Trophoblast cell (in vitro differentiated cells and primary cell): ENCODE data around the gene PCDH11Y.
"Not testable (repeated sequence)": the region's sequence is repeated elsewhere in the genome, so short reads cannot be mapped to it uniquely, and the experiment has no call there.

Source experiments
- DNase-seq, 2 donors: peaks; one replicate each; pipeline ENCODE4 v3.0.0-alpha.2; 2016
- H2AFZ ChIP-seq: 2 replicates; pipeline ENCODE4 v1.6.1; 2013; ENCODE audit warnings: low read length, moderate library complexity, mild to moderate bottlenecking; ENCODE audit not compliant: insufficient read depth, poor library complexity
- H2AK5ac ChIP-seq: 2 replicates; pipeline ENCODE4 v1.6.1; 2013; ENCODE audit warnings: mild to moderate bottlenecking, low read length
- H2BK120ac ChIP-seq: 2 replicates; pipeline ENCODE4 v1.6.1; 2013; ENCODE audit warnings: low read length, mild to moderate bottlenecking, moderate library complexity; ENCODE audit not compliant: insufficient read depth, poor library complexity
- H2BK12ac ChIP-seq: 2 replicates; pipeline ENCODE4 v1.6.1; 2013; ENCODE audit warnings: mild to moderate bottlenecking, low read length, moderate library complexity
- H2BK5ac ChIP-seq: 2 replicates; pipeline ENCODE4 v1.6.1; 2013; ENCODE audit warnings: low read length, low read depth, moderate library complexity, mild to moderate bottlenecking; ENCODE audit not compliant: poor library complexity
- H3K14ac ChIP-seq: 2 replicates; pipeline ENCODE4 v1.6.1; 2013; ENCODE audit warnings: mild to moderate bottlenecking, low read length
- H3K18ac ChIP-seq: 2 replicates; pipeline ENCODE4 v1.6.1; 2013; ENCODE audit warnings: mild to moderate bottlenecking, low read length
- H3K23ac ChIP-seq: 2 replicates; pipeline ENCODE4 v1.6.1; 2013; ENCODE audit warnings: low read length
- H3K27ac ChIP-seq: 2 replicates; pipeline ENCODE4 v1.5.1; 2013; ENCODE audit warnings: low read depth, mild to moderate bottlenecking, inconsistent platforms, low read length, moderate library complexity
- H3K27me3 ChIP-seq: 2 replicates; pipeline ENCODE4 v1.6.1; 2013; ENCODE audit warnings: inconsistent platforms, mild to moderate bottlenecking, low read length, moderate library complexity; ENCODE audit not compliant: insufficient read depth
- H3K36me3 ChIP-seq, 2 experiments: 1 replicate in 1 of 2; 2 replicates in 1 of 2; pipeline ENCODE4 v1.6.1; 2013; ENCODE audit warnings: low read length in 2 of 2, mild to moderate bottlenecking in 2 of 2, moderate library complexity in 1 of 2; ENCODE audit not compliant: insufficient read depth in 2 of 2, control insufficient read depth in 1 of 2
- H3K4ac ChIP-seq: 2 replicates; pipeline ENCODE4 v1.6.1; 2013; ENCODE audit warnings: low read depth, mild to moderate bottlenecking, low read length, moderate library complexity
- H3K4me1 ChIP-seq, 2 experiments: 1 replicate in 1 of 2; 2 replicates in 1 of 2; pipeline ENCODE4 v1.6.1; 2013; ENCODE audit warnings: low read length in 2 of 2, mild to moderate bottlenecking in 2 of 2, moderate library complexity in 1 of 2; ENCODE audit not compliant: insufficient read depth in 2 of 2, control insufficient read depth in 1 of 2
- H3K4me2 ChIP-seq: 2 replicates; pipeline ENCODE4 v1.6.1; 2013; ENCODE audit warnings: inconsistent platforms, mild to moderate bottlenecking, low read length, moderate library complexity
- H3K4me3 ChIP-seq: 2 replicates; pipeline ENCODE4 v1.5.1; 2013; ENCODE audit warnings: mild to moderate bottlenecking, low read depth, low read length, inconsistent platforms
- H3K79me1 ChIP-seq: one replicate; pipeline ENCODE4 v1.6.1; 2013; ENCODE audit warnings: low read length
- H3K79me2 ChIP-seq: 2 replicates; pipeline ENCODE4 v1.6.1; 2013; ENCODE audit warnings: low read length, mild to moderate bottlenecking; ENCODE audit not compliant: control insufficient read depth, insufficient read depth, poor library complexity
- H3K9ac ChIP-seq: 2 replicates; pipeline ENCODE4 v1.6.1; 2013; ENCODE audit warnings: mild to moderate bottlenecking, low read length
- H3K9me3 ChIP-seq: 2 replicates; pipeline ENCODE4 v1.6.1; 2013; ENCODE audit warnings: low read depth, mild to moderate bottlenecking, control low read depth, inconsistent platforms, low read length; ENCODE audit not compliant: insufficient read depth
- H4K12ac ChIP-seq: 2 replicates; pipeline ENCODE4 v1.6.1; 2013; ENCODE audit warnings: low read depth, mild to moderate bottlenecking, low read length, moderate library complexity
- H4K8ac ChIP-seq: 2 replicates; pipeline ENCODE4 v1.6.1; 2013; ENCODE audit warnings: low read depth, mild to moderate bottlenecking, low read length, moderate library complexity
- H4K91ac ChIP-seq: one replicate; pipeline ENCODE4 v1.6.1; 2013; ENCODE audit warnings: low read depth, mild to moderate bottlenecking, low read length, moderate library complexity
- WGBS: extraction: QIAGEN DNeasy Blood & Tissue Kit; methylation state at CpG from one replicate; pipeline ENCODE4 v1.1.7; 2013; ENCODE audit warnings: missing lambda C conversion rate; ENCODE audit not compliant: insufficient read length, insufficient coverage; ENCODE audit errors: extremely low coverage; 5-methylcytosine and 5-hydroxymethylcytosine counted together

The PCDH11Y gene

GRCh38 chrY:5215116-5215515, 215.0 kb downstream of the PCDH11Y start:
- DNase-seq, H3K4me3 ChIP-seq, H3K9ac ChIP-seq, H3K79me2 ChIP-seq, H4K8ac ChIP-seq, H3K36me3 ChIP-seq, H2AFZ ChIP-seq, H3K4me1 ChIP-seq, H3K27me3 ChIP-seq, H2BK120ac ChIP-seq, H3K18ac ChIP-seq, H3K4me2 ChIP-seq, H3K4ac ChIP-seq, H2BK5ac ChIP-seq, H4K91ac ChIP-seq, H3K14ac ChIP-seq, H3K23ac ChIP-seq, H2AK5ac ChIP-seq, H2BK12ac ChIP-seq, H4K12ac ChIP-seq, H3K27ac ChIP-seq, H3K9me3 ChIP-seq, H3K79me1 ChIP-seq: not testable (repeated sequence)
- WGBS: no CpG with 5 or more reads among the region's 2 CpGs

- H4K12ac ChIP-seq, H3K27ac ChIP-seq, H2AFZ ChIP-seq, H3K4me1 ChIP-seq, H3K9me3 ChIP-seq, H3K23ac ChIP-seq, H3K14ac ChIP-seq, H2BK5ac ChIP-seq, H3K4me3 ChIP-seq, H2BK12ac ChIP-seq, H3K79me1 ChIP-seq, H3K4me2 ChIP-seq, H4K91ac ChIP-seq, H3K79me2 ChIP-seq, H3K4ac ChIP-seq, H3K9ac ChIP-seq, DNase-seq, H3K27me3 ChIP-seq, H3K36me3 ChIP-seq, H2AK5ac ChIP-seq, H3K18ac ChIP-seq, H2BK120ac ChIP-seq, H4K8ac ChIP-seq: not testable (repeated sequence)
- no CpG with 5 or more reads among the region's 7 CpGs for WGBS
These were observed 324.8 kb downstream of the PCDH11Y start for GRCh38 chrY:5324931-5325330.

- not testable (repeated sequence) for H3K4ac ChIP-seq, H2AFZ ChIP-seq, H3K27ac ChIP-seq, H3K4me2 ChIP-seq, H3K14ac ChIP-seq, DNase-seq, H3K4me3 ChIP-seq, H3K4me1 ChIP-seq, H3K9me3 ChIP-seq, H4K91ac ChIP-seq, H3K23ac ChIP-seq, H3K18ac ChIP-seq, H4K12ac ChIP-seq, H2BK12ac ChIP-seq, H2AK5ac ChIP-seq, H3K9ac ChIP-seq, H3K79me1 ChIP-seq, H2BK5ac ChIP-seq, H2BK120ac ChIP-seq, H3K27me3 ChIP-seq, H3K36me3 ChIP-seq, H3K79me2 ChIP-seq, H4K8ac ChIP-seq
- no CpG with 5 or more reads among the region's 3 CpGs for WGBS
These were observed 342.1 kb downstream of the PCDH11Y start for GRCh38 chrY:5342220-5342619.

- DNase-seq, H2AFZ ChIP-seq, H2BK120ac ChIP-seq, H3K9ac ChIP-seq, H3K14ac ChIP-seq, H2BK12ac ChIP-seq, H3K23ac ChIP-seq, H3K27me3 ChIP-seq, H3K18ac ChIP-seq, H4K91ac ChIP-seq, H3K4me1 ChIP-seq, H3K79me2 ChIP-seq, H3K4me3 ChIP-seq, H4K12ac ChIP-seq, H2BK5ac ChIP-seq, H3K4me2 ChIP-seq, H3K9me3 ChIP-seq, H3K4ac ChIP-seq, H3K36me3 ChIP-seq, H2AK5ac ChIP-seq, H3K79me1 ChIP-seq, H3K27ac ChIP-seq, H4K8ac ChIP-seq: not testable (repeated sequence)
These were observed 543.6 kb downstream of the PCDH11Y start for GRCh38 chrY:5543705-5544104.

GRCh38 chrY:5638589-5638988, 638.5 kb downstream of the PCDH11Y start:
- not testable (repeated sequence) for H3K27me3 ChIP-seq, H3K18ac ChIP-seq, H4K12ac ChIP-seq, H2BK5ac ChIP-seq, H3K79me2 ChIP-seq, DNase-seq, H2BK12ac ChIP-seq, H2AFZ ChIP-seq, H3K4me3 ChIP-seq, H3K9ac ChIP-seq, H3K4ac ChIP-seq, H3K4me2 ChIP-seq, H3K9me3 ChIP-seq, H2AK5ac ChIP-seq, H4K8ac ChIP-seq, H3K79me1 ChIP-seq, H3K27ac ChIP-seq, H4K91ac ChIP-seq, H3K23ac ChIP-seq, H2BK120ac ChIP-seq, H3K36me3 ChIP-seq, H3K14ac ChIP-seq, H3K4me1 ChIP-seq
- no CpG with 5 or more reads among the region's 2 CpGs for WGBS
